GM19240 (cell line): ENCODE data around the gene ATP1B2.
"Not testable (repeated sequence)": the region's sequence is repeated elsewhere in the genome, so short reads cannot be mapped to it uniquely, and the experiment has no call there.

Experiments
- DNase-seq: peaks from one replicate; pipeline ENCODE4 v3.0.0; 2011; ENCODE audit warnings: low spot score; ENCODE audit not compliant: insufficient read length

The ATP1B2 gene

GRCh38 chr17:7650509-7651096, at the start of gene ATP1B2:
TSS of gene ATP1B2 (plus strand) at chr17:7650926. CDS start at chr17:7651519, 593 bp downstream.
- peak; percentile 41 for DNase-seq

GRCh38 chr17:7606280-7606679, 44.4 kb upstream of the ATP1B2 start:
- DNase-seq = no peak

- no peak for DNase-seq
Measured at GRCh38 chr17:7610641-7611040, 40.1 kb upstream of the ATP1B2 start.

- DNase-seq = no peak
Measured at GRCh38 chr17:7611635-7612293, 39.0 kb upstream of the ATP1B2 start.

GRCh38 chr17:7612294-7612640, 38.5 kb upstream of the ATP1B2 start:
- no peak for DNase-seq

GRCh38 chr17:7613769-7614424, 36.8 kb upstream of the ATP1B2 start:
- DNase-seq = no peak

- DNase-seq = peak; percentile 90
Measured at GRCh38 chr17:7614425-7615264, 36.1 kb upstream of the ATP1B2 start, which contains the start of gene FXR2. TSS of gene FXR2 (minus strand) at chr17:7614897. CDS start at chr17:7614532, 365 bp downstream.

GRCh38 chr17:7615265-7615747, 35.4 kb upstream of the ATP1B2 start:
- DNase-seq = no peak

GRCh38 chr17:7618608-7619007, 32.1 kb upstream of the ATP1B2 start:
- no peak for DNase-seq

- no peak for DNase-seq
Measured at GRCh38 chr17:7620835-7621234, 29.9 kb upstream of the ATP1B2 start.

- DNase-seq = no peak
Measured at GRCh38 chr17:7623661-7624060, 27.1 kb upstream of the ATP1B2 start.

GRCh38 chr17:7625749-7626148, 25.0 kb upstream of the ATP1B2 start:
- not testable (repeated sequence) for DNase-seq

GRCh38 chr17:7626307-7626706, 24.4 kb upstream of the ATP1B2 start:
- no peak for DNase-seq

- no peak for DNase-seq
Measured at GRCh38 chr17:7626956-7627249, 23.8 kb upstream of the ATP1B2 start.

GRCh38 chr17:7627250-7628121, 23.2 kb upstream of the ATP1B2 start, which contains the start of gene SAT2:
TSS of gene SAT2 (minus strand) at chr17:7627821. CDS start at chr17:7627635, 186 bp downstream.
- DNase-seq = peak; percentile 94

GRCh38 chr17:7629939-7630571, 20.7 kb upstream of the ATP1B2 start, which contains the start of gene SHBG:
TSS of gene SHBG (plus strand) at chr17:7630135. CDS start at chr17:7630173, 38 bp downstream.
- no peak for DNase-seq

- DNase-seq = no peak
Measured at GRCh38 chr17:7631398-7632380, 19.0 kb upstream of the ATP1B2 start.

- peak; percentile 60 for DNase-seq
Measured at GRCh38 chr17:7632492-7632894, 18.2 kb upstream of the ATP1B2 start.

GRCh38 chr17:7633093-7633492, 17.6 kb upstream of the ATP1B2 start:
- DNase-seq = no peak
